BLaER1 (cell line): ENCODE results near the gene SIRPG.

Experiments
- H3K27ac ChIP-seq: shearing (Covaris generic); formaldehyde crosslinking; 2 replicates; pipeline ENCODE4 v1.8.1; 2022
- H3K27me3 ChIP-seq: shearing (Covaris generic); formaldehyde crosslinking; 2 replicates; pipeline ENCODE4 v1.8.1; 2022
- H3K36me3 ChIP-seq: shearing (Covaris generic); formaldehyde crosslinking; 2 replicates; pipeline ENCODE4 v1.8.1; 2022
- H3K4me1 ChIP-seq: shearing (Covaris generic); formaldehyde crosslinking; 2 replicates; pipeline ENCODE4 v1.8.1; 2022
- H3K4me2 ChIP-seq: shearing (Covaris generic); formaldehyde crosslinking; 2 replicates; pipeline ENCODE4 v1.8.1; 2022
- H3K4me3 ChIP-seq: shearing (Covaris generic); formaldehyde crosslinking; 2 replicates; pipeline ENCODE4 v1.8.1; 2022
- H3K9ac ChIP-seq: shearing (Covaris generic); formaldehyde crosslinking; 2 replicates; pipeline ENCODE4 v1.8.1; 2022
- H3K9me3 ChIP-seq: shearing (Covaris generic); formaldehyde crosslinking; 2 replicates; pipeline ENCODE4 v1.8.1; 2022
- H4K20me1 ChIP-seq: shearing (Covaris generic); formaldehyde crosslinking; 2 replicates; pipeline ENCODE4 v1.8.1; 2022
- Cebpa-rat ChIP-seq: shearing (Covaris generic); IDR thresholded peaks from 2 replicates; pipeline ENCODE4 v1.8.1; 2022

The SIRPG gene

GRCh38 chr20:1673424-1673823 is 15.8 kb upstream of the SIRPG start:
- H4K20me1 ChIP-seq = no peaks in the 10 kb centered on the region
- TF ChIP-seq Cebpa-rat = no peak
- no peak overlapping the region for H3K9ac ChIP-seq

DNA sequence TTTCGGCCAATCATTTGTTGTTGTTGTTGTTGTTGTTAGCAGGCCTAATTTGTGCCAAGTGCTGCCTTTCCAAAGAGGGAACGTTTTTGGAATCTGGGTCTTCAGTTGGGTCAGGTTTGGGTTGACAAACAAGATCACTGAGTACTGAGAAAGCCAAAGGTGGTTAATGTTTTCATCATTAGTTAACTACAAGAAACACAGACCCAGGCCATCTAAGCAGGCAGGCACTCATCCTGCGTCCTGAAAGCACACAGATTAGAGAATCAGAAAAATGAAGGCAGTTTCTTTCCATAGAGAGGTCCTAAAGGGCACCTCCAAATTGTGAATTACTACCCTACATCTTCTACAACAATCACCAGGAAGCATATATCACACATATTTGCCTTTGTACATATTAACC is 15.1 kb upstream of the SIRPG start:
- no peaks in the 10 kb centered on the region for H3K36me3 ChIP-seq
- H4K20me1 ChIP-seq = no peaks in the 10 kb centered on the region
- peaks cover 19% of the 10 kb centered on the region for H3K9me3 ChIP-seq
- H3K4me1 ChIP-seq = no peaks in the 10 kb centered on the region
- H3K4me3 ChIP-seq = no peak overlapping the region
- no peaks in the 10 kb centered on the region for H3K27me3 ChIP-seq
- no peak for TF ChIP-seq Cebpa-rat
- H3K27ac ChIP-seq = no peak overlapping the region
- no peak overlapping the region for H3K4me2 ChIP-seq
- no peak overlapping the region for H3K9ac ChIP-seq

More at GRCh38 chr20:1673424-1673823, 15.8 kb upstream of the SIRPG start:
- Histone ChIP-seq H3K4me3 (no peak overlapping the region), H3K27me3 (no peaks in the 10 kb centered on the region), H3K27ac (no peak overlapping the region), H3K36me3 (no peaks in the 10 kb centered on the region), H3K9me3 (peaks cover 19% of the 10 kb centered on the region), H3K4me2 (no peak overlapping the region), H3K4me1 (no peaks in the 10 kb centered on the region)

- H3K4me2 ChIP-seq = no peak overlapping the region
- peaks cover 19% of the 10 kb centered on the region for H3K9me3 ChIP-seq
- no peak overlapping the region for H3K4me3 ChIP-seq
- no peaks in the 10 kb centered on the region for H3K4me1 ChIP-seq
- H3K36me3 ChIP-seq = no peaks in the 10 kb centered on the region
- no peaks in the 10 kb centered on the region for H4K20me1 ChIP-seq
- no peak overlapping the region for H3K9ac ChIP-seq
- no peak for TF ChIP-seq Cebpa-rat
- H3K27ac ChIP-seq = no peak overlapping the region
- no peaks in the 10 kb centered on the region for H3K27me3 ChIP-seq
Observed at GRCh38 chr20:1671891-1672669, 14.5 kb upstream of the SIRPG start.

DNA sequence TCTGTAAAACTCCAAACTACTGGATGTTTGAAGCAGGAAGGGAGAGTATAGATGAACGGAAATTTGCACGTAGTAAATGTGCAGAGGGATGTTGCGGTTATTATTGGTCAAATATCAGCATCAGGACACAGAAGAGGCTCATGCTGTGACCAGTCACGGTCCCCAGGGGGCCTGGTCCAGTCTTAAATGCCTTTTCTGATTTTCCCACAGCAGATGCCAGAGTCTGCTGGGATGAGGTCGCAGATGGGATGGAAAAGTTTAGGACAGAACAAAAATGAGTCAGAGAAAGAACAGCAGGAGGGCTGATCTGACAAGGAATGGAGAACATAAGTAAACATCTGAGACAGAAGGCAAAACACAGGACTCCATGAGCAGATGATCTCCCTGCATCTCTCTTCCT is 11.7 kb upstream of the SIRPG start:
- H3K4me1 ChIP-seq = peaks cover 13% of the 10 kb centered on the region
- TF ChIP-seq Cebpa-rat = no peak

DNA sequence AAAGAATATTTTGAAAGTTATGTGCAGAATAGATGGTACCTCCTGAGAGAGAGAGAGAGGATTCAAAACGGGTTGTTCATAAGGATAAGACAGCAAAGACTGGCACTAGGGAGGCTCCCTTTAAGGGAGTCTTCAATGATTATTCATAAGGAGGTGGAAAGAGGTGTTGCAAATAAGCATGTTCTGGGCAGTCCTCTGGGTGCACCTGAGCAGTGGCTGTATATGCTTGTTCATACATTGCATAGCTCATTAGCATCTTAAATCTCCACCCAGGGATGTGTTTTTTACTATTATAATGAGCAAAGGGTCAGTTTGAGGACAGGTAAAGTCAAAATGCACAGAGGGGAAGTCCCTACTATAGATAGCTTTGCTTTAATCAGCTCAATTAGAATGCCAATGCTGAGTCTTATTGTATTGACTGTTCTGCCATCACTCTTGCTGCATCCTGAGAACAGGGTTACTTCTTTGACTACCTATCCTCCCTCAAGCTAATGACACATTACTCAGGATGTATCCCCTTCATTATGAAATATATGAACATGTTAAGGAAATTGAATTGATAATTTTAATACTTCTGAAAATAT is 10.0 kb upstream of the SIRPG start:
- Histone ChIP-seq H3K9me3 (peaks cover 19% of the 10 kb centered on the region), H3K4me1 (peaks cover 14% of the 10 kb centered on the region), H3K27ac (no peak overlapping the region), H3K9ac (no peak overlapping the region), H3K4me3 (no peak overlapping the region), H3K36me3 (no peaks in the 10 kb centered on the region), H3K27me3 (no peaks in the 10 kb centered on the region), H4K20me1 (no peaks in the 10 kb centered on the region), H3K4me2 (no peak overlapping the region)
- no peak for TF ChIP-seq Cebpa-rat

More for the DNA sequence above, 11.7 kb upstream of the SIRPG start:
- Histone ChIP-seq H3K4me3 (no peak overlapping the region), H3K9ac (no peak overlapping the region), H3K27me3 (no peaks in the 10 kb centered on the region), H3K9me3 (peaks cover 19% of the 10 kb centered on the region), H3K36me3 (no peaks in the 10 kb centered on the region), H4K20me1 (no peaks in the 10 kb centered on the region), H3K4me2 (no peak overlapping the region), H3K27ac (no peak overlapping the region)

GRCh38 chr20:1666802-1667201 is 9.2 kb upstream of the SIRPG start:
- TF ChIP-seq Cebpa-rat = no peak
- Histone ChIP-seq H3K9ac (no peak overlapping the region), H3K9me3 (peaks cover 17% of the 10 kb centered on the region), H4K20me1 (no peaks in the 10 kb centered on the region), H3K4me1 (peaks cover 14% of the 10 kb centered on the region), H3K27me3 (no peaks in the 10 kb centered on the region), H3K27ac (no peak overlapping the region), H3K36me3 (no peaks in the 10 kb centered on the region), H3K4me3 (no peak overlapping the region), H3K4me2 (no peak overlapping the region)

- no peaks in the 10 kb centered on the region for H4K20me1 ChIP-seq
- no peaks in the 10 kb centered on the region for H3K36me3 ChIP-seq
- H3K9me3 ChIP-seq = peaks cover 2% of the 10 kb centered on the region; the same call in 1 of the 2 replicates
- no peak for TF ChIP-seq Cebpa-rat
- H3K27ac ChIP-seq = peak overlapping the region; percentile 15; the same call in 1 of the 2 replicates
- H3K27me3 ChIP-seq = no peaks in the 10 kb centered on the region
- peak overlapping the region; percentile 68 for H3K4me2 ChIP-seq
- no peak overlapping the region for H3K9ac ChIP-seq
- peaks cover 14% of the 10 kb centered on the region for H3K4me1 ChIP-seq
- no peak overlapping the region for H3K4me3 ChIP-seq
Observed at GRCh38 chr20:1665345-1665744, 7.8 kb upstream of the SIRPG start.

GRCh38 chr20:1664911-1665310 is 7.3 kb upstream of the SIRPG start:
- Histone ChIP-seq H3K9ac (no peak overlapping the region), H3K27ac (peak overlapping the region; percentile 15; the same call in 1 of the 2 replicates)
- no peak for TF ChIP-seq Cebpa-rat

DNA sequence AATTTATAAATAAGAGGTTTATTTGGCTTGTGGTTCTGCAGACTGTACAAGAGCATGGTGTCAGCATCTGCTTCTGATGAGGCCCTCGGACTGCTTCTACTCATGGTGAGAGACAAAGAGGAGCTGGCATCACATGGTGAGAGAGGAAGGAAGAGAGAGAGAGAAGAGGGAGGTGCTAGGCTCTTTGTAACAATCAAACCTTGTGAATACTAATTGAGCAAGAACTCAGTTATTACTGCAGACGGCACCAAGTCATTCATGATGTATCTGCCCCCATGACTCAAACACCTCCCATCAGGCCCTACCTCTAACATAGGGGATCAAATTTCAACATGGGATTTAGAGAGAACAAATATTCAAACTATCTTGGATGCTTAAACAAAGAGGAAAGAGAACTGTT is 6.3 kb upstream of the SIRPG start:
- peaks cover 14% of the 10 kb centered on the region for H3K4me1 ChIP-seq
- TF ChIP-seq Cebpa-rat = no peak
- H3K4me3 ChIP-seq = no peak overlapping the region
- no peak overlapping the region; the same call in 1 of the 2 replicates for H3K4me2 ChIP-seq
- H3K9ac ChIP-seq = no peak overlapping the region
- no peaks in the 10 kb centered on the region for H3K27me3 ChIP-seq
- H3K27ac ChIP-seq = no peak overlapping the region
- H4K20me1 ChIP-seq = no peaks in the 10 kb centered on the region
- H3K36me3 ChIP-seq = no peaks in the 10 kb centered on the region
- no peaks in the 10 kb centered on the region for H3K9me3 ChIP-seq

More at GRCh38 chr20:1664911-1665310, 7.3 kb upstream of the SIRPG start:
- peaks cover 14% of the 10 kb centered on the region for H3K4me1 ChIP-seq
- H3K4me2 ChIP-seq = peak overlapping the region; percentile 68
- H3K9me3 ChIP-seq = no peaks in the 10 kb centered on the region
- H3K4me3 ChIP-seq = no peak overlapping the region
- no peaks in the 10 kb centered on the region for H4K20me1 ChIP-seq
- H3K27me3 ChIP-seq = no peaks in the 10 kb centered on the region
- no peaks in the 10 kb centered on the region for H3K36me3 ChIP-seq

GRCh38 chr20:1661542-1662299 is 4.1 kb upstream of the SIRPG start:
- H3K4me2 ChIP-seq = no peak overlapping the region
- TF ChIP-seq Cebpa-rat = no peak
- H3K9me3 ChIP-seq = no peaks in the 10 kb centered on the region
- H4K20me1 ChIP-seq = no peaks in the 10 kb centered on the region
- no peak overlapping the region for H3K27ac ChIP-seq
- H3K4me1 ChIP-seq = peaks cover 14% of the 10 kb centered on the region
- no peaks in the 10 kb centered on the region for H3K27me3 ChIP-seq
- H3K9ac ChIP-seq = no peak overlapping the region
- H3K4me3 ChIP-seq = no peak overlapping the region
- no peaks in the 10 kb centered on the region for H3K36me3 ChIP-seq
